ENCODE measurements around the gene PLEKHA1.

- TF ChIP-seq CTCF (IDR thresholded peaks at IDR 0.05) (no peak), EP300 (IDR thresholded peaks at IDR 0.05) (no peak)
Measured at GRCh38 chr10:122473116-122473515, 98.6 kb downstream of the PLEKHA1 start.
